Activated CD4-positive, alpha-beta T cell treated with anti-CD3 and anti-CD28 coated beads, Interleukin-10, Interleukin-2, amounts not matched to agents 100 ng/mL and 50 ng/mL, durations not matched to agents 16 hours and 8 hours (primary cell): ENCODE data around the gene TESK2.
"Not testable (repeated sequence)": the region's sequence is repeated elsewhere in the genome, so short reads cannot be mapped to it uniquely, and the experiment has no call there.

Experiments
- DNase-seq: peaks from one replicate; pipeline ENCODE4 v3.0.0-alpha.2; 2020

The TESK2 gene

DNA sequence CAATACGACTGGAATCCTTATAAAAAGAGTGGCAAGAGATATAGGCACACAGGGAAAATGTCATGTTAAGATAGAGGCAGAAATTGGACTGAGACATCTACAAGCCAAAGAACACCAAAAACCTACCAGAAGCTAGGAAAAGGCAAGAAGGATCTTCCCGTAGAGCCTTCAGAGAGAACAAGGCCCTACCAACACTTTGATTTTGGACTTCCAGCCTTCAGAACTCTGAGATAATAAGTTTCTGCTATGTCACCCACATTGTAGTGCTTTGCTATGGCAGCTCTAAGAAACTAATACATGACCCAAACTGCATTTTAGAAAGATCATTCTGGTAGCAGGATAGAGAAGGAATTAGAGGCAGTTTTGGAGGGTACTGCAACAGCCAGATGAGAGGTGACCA is 126.7 kb downstream of the TESK2 start:
- no peak for DNase-seq

DNA sequence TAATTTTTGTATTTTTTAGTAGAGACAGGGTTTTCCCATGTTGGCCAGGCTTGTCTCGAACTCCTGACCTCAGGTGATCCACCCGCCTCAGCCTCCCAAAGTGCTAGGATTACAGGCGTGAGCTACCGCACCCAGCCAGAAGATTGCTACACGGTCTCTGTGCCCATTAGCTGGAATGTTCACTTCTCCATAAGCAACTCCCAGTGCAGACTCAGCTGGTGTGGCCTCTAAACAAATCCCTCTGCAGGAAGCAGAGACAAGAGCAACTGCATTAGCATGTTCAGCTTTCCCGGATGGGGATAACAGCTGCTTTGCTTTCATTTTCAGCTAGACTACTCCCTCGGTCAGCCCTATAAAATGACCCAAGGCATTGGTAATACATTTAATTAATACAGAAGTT is 130.0 kb downstream of the TESK2 start:
- DNase-seq: not testable (repeated sequence)

DNA sequence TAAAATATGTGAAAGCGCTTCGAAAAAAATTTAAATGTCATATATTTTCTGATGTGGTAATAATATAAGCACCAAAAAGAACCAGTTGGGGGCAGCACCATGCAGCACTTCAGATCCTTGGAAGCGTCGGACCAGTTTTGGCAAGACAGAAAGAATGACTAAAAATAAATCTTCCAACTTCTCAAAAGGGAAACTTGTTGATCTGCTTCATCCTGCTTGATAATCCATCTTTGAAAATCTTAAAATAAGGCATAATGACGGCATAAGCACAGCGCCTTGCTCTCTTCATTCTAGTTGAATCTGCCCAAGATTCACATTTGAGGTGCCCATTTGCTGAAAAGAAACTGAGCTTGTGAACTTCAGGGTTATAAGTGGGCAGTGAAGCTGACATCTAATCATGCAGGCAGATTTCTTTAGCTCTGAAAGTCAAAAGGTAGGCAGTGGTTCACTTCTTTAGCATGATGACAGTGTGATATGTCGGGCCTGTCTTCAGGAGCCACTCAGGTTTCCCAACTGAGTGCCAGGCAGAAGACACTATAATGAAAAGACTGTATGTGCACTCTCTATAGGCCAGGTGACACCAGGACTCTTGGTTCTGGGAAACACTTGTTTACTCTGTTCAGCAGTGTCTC is 131.0 kb downstream of the TESK2 start:
- DNase-seq: peak; percentile 62

DNA sequence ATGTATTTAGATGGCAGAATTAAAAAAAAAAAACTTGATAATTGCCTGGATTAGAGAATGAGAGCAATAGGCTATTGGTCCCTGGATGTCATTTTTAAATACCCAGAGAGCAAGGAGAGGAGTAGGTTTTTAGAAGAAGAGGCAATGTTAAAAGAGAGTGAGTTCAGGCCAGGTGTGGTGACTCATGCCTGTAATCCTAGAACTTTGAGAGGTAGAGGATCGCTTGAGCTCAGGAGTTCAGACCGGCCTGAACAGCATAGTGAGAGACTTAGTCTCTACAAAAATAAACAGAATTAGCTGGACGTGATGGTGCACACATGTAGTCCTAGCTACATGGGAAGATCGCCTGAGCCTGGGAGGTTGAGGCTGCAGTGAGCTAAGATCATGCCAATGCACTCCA is 134.8 kb downstream of the TESK2 start:
- DNase-seq: no peak

- DNase-seq: no peak
These were observed 135.3 kb downstream of the TESK2 start for GRCh38 chr1:45355683-45356082.

DNA sequence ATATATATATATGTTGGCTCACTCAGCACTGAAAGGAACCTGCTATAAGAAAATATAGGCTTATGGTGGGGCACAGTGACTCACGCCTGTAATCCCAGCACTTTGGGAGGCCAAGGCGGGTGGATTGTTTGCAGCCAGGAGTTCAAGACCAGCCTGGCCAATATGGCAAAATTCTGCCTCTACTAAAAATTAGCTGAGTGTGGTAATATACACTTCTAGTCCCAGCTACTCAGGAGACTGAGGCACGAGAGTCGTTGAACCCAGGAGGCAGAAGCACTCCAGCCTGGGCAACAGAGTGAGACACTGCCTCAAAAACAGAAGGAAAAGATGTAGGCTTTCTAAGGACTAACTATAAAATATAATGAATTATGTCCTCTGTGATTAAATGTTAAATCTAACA is 136.1 kb downstream of the TESK2 start:
- no peak for DNase-seq

DNA sequence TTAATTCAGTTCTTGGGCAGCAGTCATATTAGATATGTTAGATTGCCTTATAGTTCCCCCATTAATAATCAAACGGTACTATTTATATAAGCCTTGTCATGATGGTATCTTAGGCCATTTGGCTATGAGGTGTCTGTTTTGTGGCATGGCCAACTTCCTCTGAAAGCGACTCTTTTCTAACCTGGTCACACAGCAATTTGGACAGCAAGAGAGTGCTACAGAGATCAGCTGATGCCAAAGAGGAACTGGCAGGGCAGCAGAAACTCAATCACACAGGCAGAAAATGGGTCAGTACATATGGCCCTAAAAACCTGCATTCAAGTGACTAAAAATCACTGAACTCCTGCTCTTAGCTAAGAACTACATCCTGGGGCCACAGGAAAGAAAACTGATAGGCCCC is 137.3 kb downstream of the TESK2 start:
- DNase-seq: no peak

GRCh38 chr1:45351508-45351907 is 139.5 kb downstream of the TESK2 start:
- no peak for DNase-seq

- no peak for DNase-seq
These were observed 141.8 kb downstream of the TESK2 start for GRCh38 chr1:45348966-45349677.

DNA sequence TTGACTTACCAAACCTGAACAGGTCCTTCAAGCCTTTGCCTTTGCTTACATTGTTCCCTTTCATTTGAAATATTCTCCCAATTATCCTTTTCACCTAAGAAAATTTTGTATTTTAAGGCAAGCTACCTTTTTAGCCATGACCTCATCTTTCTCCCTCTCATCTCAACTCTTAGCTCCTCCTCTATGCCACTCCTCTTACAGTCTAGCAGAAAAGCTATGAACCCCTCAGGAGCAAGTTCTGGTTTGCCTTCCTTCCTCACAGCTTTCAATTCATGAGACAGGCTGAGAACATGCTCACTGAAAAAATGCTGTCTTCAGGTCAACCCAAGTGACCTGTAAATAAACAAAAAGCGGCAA is 142.4 kb downstream of the TESK2 start:
- DNase-seq: no peak

DNA sequence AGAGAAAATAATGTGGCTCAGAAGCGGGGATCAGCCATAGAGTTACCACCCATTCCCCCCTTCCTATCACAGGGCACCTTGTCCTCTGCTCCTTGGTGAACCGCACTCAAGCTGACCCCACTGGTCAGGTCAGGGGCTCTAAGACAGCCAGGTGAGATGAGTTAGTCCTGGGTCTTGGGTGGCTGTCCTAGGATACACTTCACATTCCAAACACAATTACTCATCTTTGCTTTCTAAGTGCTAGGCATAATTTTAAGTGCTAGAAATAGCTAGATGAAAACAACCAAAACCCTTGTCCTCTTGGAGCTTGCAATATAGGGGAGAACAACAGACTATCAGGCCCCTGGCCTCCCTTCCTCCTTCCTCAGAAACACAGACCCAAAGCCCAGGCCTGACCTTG is 142.9 kb downstream of the TESK2 start:
- no peak for DNase-seq

- no peak for DNase-seq
These were observed 144.5 kb downstream of the TESK2 start for GRCh38 chr1:45346473-45346872.

DNA sequence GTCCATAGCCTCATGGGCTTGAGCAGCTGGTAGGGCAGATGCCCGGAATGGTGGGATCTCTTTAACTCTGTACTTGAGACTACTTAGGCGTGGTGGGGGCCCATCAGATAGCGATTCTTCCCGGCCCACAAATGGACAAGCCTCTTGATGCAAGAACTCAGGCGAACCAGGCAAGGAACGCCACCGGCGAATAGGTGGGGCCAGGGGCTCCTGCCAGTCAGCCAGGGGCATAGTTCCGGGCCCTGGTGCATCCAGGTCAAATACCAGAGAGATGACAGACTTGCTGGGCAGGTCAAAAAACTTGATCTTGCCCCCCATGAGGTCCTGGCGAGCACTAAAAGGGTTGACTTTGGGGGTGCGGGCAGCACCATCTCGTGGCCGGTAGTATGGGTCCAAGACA is 145.9 kb downstream of the TESK2 start:
- DNase-seq: no peak

- DNase-seq: no peak
These were observed 146.5 kb downstream of the TESK2 start for GRCh38 chr1:45344499-45344898.

DNA sequence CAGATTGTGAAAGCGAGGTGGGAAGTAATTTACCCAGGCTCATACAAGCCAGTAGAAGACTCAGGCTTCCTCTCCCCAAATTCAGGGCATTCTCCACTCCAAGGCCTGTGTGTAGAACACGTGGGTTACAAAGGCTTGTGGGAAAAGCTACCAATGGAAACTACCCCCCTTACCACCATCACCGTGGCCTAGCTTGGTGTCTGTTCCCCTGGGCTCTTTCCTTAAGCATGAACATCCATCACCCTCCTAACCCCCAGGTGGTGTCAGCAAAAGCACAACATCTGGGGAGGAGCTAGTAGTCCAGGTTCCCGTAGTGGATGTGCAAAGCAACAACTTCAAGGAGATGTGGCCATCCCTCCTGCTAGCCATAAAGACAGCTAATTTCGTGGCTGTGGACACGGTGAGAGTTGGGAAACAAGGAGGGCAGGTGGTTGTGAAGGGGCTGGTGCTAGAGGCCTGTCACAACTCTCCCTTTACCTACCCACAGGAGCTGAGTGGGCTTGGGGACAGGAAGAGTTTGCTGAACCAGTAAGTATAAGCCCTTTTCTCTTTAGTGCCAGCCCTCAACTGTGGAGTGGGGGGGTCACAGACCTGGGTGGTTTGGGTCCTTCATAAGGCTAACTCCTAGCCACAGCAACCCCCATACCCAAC is 150.0 kb downstream of the TESK2 start:
- peak; percentile 54 for DNase-seq

DNA sequence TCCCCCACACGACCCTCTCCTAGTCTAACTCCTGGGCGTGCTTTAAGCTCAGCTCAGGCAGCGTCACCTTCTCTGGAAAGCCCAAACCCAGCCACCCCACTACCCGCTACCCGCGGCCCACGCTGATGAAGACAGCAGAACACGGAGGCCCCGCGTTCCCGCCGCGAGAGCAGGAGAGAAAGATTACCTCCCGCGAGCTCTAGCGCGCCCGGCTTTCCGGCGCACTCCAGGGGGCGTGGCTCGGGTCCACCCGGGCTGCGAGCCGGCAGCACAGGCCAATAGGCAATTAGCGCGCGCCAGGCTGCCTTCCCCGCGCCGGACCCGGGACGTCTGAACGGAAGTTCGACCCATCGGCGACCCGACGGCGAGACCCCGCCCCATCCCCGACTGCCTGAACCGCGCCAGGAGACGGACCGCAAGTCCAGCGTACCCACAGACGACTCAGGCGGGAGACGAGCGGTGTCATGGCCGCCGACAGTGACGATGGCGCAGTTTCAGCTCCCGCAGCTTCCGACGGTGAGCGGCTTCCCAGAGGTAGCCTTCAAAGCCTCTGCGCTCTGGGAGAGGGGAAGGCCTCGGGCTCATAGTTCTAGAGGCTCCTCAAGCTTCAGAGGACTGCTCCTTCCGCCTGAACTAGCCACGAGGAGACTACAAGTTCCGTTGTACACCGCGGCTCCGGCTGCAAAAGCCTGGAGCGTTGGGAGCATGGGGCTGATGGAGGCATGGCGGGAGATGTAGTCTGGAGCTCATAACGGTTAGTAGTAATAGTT is 151.0 kb downstream of the TESK2 start, which contains the start of the genes MUTYH and TOE1:
TSS of gene MUTYH (minus strand) at position 652 of the 770 bp plus-strand sequence. CDS start 5,935 bp downstream, outside the sequence.
TSS of gene TOE1 (plus strand) at position 382 of the 770 bp plus-strand sequence. CDS start at position 465, 83 bp downstream.
- DNase-seq: peak; percentile 99

DNA sequence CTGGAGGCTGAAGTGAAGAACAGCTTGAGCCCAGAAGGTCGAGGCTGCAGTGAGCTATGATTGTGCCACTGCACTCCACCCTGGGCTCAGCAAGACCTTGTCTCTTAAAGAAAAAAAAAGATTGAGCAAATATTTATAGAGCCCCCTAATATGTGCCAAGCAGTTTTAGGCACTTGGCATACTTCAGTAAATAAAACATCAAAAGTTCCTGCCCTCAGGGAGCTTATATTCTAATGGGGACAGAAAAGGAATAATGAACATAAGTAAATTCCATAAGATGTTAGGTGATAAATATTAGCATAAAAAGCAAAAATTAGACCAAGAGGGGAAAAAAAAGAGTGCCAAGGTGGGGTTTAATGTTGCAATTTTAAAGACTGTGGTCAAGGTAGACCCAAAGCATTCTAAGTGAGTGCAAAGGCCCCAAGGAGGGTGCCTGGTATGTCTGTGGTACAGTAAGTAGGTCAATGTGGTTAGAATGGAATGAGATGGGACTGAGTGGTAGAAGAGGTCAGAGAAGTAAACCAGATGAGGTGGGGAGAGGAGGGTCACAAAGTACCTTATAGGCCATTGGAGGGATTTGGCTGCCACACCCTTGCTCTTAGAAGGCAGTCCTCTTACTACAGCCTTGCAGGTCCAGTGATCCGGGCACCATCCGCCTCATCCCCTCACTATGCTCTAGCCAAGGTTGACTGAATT is 153.2 kb downstream of the TESK2 start:
- no peak for DNase-seq

GRCh38 chr1:45335855-45336324 is 155.1 kb downstream of the TESK2 start:
- no peak for DNase-seq

DNA sequence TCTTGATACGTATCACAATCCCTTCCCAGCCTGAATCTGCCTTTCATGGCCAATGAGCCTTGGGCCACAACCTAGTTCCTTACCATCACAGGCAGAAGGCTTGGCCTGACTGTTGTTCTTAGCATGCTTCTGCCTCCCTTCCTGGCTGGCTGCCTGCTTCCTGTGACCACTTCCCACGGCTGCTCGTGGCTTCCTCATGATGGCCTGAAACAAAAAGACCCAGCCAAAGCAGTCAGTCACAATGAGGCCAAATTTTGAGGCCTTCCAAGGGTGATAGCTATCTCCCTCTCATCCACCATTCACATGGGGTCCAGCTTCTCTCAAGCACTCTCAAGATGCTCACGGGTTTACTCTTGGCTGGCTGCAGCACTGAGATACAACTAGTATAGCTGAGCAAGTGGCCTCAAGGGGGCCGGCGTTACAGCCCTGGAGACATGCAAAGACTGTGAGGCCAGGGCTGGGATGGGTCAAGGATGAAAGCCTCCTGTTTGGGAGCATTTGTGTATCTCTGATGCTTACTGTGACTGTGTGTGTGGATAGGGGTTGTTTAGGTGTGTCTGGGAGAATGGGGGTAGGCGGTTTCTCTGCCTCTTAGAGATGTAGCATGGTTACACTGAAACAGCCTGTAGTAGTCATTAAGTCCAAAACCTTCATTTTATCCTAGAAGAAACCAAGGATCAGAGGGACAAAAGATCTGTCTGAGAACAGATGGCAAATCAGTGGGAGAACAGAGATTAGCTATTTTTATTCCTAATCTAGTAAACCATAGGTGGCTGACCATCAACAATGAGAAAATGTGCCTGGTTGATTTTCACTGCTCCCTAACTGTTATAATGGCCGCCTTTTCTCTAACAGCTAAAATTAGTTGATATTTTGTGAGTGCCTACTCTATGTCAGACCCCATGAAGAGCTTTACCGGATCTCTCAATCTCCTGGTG is 156.4 kb downstream of the TESK2 start:
- DNase-seq: no peak

- DNase-seq: no peak
These were observed 158.6 kb downstream of the TESK2 start for GRCh38 chr1:45332346-45332720.
